Fibroblast of skin of left quadriceps (primary cell): ENCODE data around the gene ATP5F1D.

ENCODE experiments used
- DNase-seq, 2 experiments: peaks; one replicate each; pipeline ENCODE4 v3.0.0-alpha.2; 2013; ENCODE audit warnings: low read depth in 2 of 2

The ATP5F1D gene

DNA sequence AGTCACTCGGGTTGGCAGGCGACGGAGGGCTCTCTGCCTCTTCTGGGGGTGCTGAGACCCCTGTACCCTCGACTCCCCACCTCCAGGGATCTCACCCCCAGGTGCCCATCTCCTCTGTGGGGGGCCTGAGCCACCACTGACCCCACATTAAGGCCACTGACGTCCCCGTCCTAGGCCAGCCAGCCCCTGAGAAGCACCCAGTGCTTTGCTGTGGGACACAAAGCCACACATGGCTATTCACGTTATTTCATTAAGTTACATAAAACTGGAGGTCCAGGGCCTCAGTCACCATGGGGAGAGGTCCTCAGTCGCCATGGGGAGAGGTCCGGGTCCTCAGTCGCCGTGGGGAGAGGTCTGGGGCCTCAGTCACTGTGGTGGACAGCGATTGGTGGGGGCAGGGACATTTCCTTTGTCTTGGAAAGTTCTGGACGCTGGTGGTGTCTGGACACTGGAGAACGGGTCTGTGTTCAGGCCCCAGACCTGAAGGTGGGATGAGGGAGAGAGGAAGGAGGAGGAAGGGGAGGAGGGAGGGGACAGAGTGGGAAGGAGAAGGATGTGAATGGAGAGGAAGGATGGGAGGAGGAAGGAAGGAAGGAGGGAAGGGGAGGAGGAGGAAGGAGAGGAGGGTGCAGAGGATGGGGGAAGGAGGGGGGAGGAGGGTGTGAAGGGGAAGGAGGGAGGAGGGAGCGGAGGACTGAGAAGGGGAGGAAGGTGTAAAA lies 40.2 kb downstream of the ATP5F1D start:
- DNase-seq = no peak

DNA sequence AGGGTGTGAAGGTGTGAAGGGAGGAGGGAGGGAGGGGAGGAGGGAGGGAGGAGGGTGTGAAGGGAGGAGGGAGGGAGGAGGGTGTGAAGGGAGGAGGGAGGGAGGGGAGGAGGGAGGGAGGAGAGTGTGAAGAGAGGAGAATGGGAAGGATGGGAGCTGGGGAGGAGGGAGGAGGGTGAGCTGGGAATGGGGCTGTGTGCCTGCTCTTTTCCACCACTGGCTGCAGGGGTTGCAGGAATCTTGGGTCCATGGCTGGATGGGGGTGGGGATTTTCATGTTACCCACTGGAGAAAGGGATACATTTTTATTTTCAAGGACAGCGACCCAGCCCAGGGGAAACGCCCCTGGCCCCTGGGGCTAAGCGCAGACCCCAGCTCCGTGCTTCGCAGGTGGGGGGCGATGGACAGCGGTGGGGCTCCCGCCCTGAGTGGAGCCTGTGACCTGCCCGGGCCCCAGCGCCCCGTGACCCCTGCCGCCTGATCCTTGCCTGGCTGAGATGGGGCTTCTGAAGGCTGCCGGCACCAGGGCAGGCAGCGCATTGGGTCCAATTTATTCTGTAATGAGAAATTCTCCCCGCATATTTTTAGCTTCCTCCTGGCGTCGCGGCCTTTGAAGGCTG lies 41.1 kb downstream of the ATP5F1D start:
- DNase-seq = no peak

DNA sequence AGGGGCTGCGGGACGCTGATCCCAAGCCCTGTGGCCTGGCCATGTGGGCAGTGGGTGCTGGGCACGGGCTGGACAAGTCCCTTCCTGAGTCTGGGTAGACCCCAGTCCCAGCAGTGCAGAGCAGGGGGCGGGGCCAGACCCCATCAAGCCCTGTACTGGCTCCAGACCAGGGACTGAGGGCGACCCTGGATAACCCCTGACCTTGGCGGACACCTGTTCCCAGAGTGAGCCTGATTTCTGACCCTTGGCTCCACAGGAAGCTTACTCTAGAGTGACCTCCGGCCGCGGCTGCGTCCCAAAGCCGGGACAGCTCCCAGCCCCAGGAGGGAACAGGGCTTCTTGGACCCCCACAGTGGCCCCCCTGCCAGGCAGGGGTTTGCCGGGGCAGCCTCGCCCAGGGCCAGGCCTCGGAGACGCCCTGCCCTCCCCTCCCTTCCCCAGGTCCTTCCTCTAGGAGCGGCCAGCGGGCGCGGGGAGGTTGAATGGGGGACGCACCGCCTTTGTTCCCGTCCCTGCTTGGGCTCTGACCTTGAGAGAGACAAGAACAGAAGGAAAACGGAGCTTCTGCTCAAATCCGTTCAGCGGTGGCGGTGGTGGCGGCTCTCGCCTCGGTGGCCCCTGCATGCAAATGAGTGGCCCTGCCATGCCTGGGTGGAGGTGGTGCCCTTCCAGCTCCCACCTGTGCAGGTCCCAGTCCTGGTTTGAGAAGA lies 41.8 kb downstream of the ATP5F1D start:
- no peak for DNase-seq

DNA sequence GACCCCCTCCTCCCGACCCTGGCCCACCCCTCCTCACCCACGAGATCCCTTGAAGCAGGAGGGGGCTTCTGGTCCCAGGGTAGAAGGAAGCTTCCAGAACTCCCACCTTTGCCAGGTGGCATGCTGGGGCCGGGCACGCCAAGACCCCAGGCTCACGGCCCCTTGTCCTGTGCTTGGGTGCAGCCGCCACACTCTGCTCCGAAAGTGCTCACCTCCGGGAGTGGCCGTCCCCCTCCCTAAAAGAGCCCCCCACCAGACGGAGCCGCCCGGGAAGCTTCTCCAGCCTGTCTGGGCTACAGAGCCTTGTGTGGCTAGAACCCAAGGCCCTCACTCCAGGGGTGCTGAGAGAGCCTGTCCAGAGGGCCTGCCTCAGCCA lies 42.4 kb downstream of the ATP5F1D start:
- DNase-seq = no peak

DNA sequence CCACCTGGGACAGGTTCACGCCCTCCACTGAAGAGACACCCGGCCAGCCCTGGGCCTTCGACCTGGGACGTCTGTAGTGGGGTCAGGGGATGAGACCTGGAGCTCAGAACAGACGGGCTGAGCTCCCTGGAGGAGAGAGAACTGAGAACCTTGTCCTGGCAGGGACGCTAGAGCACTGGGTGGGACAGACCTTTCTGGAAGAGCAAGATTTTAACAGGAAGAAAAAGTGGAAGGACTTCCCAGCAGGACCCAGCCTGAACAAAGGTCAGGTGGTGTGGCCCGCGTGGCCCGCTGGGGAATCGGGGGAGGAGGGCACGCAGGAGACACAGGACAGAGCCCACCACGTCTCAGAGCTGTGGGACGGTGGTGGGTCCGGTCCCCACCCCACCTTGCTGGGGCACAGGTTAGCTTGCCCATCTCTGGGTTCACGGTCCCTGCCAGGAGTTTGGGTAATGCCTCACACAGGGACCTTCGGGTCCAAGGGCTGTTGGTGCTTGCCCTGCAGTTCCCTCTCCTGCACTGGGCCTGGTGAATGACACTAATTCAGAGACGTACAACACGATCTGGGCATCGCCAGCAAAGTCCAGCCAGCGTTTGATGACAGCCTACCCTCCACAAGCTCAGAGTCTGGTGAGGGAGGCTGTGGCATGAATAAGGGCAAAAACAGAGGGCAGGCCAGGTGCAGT lies 42.9 kb downstream of the ATP5F1D start:
- DNase-seq = no peak

DNA sequence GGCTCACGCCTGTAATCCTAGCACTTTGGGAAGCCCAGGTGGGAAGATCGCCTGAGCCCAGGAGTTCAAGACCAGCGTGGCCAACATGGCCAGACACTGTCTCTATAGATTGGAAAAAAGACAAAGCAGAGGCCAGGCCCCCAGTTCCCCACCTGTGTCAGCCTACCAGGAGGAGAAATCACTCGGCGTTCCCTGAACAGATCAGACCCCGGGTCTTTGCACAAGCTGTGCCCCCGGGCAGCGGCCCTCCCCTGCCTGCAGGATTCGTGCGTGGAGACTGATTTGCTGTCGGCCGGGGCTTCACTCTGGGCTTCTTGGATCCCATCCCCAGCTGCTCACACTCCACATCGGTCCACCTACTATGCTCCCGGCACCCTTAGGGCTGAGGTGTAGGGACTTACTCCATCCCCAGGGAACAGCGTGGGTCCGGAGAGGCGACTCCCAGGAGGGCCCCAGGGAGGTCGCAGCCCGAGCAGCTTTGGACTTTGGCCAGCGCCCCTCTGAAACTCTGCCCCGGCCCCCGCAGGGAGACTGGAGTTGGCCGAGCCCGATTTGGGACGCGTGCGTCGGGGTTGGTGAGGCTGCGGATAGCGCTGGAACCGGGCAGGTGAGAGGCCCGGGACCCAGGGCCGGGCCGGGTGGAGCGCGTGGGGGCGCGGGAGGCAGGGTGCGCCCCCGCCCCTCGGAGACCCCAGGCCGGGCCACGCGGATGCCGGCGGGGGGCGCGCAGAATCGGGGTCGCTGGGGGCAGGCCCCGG lies 43.6 kb downstream of the ATP5F1D start:
- no peak for DNase-seq

DNA sequence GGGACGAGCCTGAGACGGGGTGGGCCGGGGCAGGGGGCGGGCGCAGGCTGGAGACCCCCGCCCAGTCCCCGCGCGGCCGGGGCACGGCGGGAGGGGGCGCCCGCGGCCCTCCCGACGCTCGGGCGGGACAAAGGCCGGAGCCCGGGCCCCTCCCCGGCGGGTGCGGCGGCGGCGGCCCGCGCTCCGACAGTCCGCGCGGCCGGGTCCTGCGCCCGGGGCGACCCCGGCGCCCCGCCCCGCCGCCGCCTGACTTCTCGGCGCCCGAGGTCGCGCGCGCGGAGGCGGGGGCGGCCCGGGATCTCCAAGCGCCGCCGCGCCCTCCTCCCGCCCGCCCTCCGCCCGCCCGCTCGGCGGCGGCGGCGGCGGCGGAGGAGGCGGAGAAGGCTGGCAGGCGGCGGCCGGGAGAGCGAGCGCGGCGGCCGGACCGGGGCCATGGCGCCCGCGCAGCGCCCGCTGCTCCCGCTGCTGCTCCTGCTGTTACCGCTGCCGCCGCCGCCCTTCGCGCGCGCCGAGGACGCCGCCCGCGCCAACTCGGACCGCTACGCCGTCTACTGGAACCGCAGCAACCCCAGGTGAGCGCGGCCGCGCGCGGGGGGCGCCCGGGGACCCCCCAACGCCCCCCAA lies 44.3 kb downstream of the ATP5F1D start, which contains the start of gene EFNA2:
Gene EFNA2 (plus strand): TSS at position 137 of the 624 bp plus-strand sequence. CDS start 296 bp downstream, at position 433.
- no peak for DNase-seq

DNA sequence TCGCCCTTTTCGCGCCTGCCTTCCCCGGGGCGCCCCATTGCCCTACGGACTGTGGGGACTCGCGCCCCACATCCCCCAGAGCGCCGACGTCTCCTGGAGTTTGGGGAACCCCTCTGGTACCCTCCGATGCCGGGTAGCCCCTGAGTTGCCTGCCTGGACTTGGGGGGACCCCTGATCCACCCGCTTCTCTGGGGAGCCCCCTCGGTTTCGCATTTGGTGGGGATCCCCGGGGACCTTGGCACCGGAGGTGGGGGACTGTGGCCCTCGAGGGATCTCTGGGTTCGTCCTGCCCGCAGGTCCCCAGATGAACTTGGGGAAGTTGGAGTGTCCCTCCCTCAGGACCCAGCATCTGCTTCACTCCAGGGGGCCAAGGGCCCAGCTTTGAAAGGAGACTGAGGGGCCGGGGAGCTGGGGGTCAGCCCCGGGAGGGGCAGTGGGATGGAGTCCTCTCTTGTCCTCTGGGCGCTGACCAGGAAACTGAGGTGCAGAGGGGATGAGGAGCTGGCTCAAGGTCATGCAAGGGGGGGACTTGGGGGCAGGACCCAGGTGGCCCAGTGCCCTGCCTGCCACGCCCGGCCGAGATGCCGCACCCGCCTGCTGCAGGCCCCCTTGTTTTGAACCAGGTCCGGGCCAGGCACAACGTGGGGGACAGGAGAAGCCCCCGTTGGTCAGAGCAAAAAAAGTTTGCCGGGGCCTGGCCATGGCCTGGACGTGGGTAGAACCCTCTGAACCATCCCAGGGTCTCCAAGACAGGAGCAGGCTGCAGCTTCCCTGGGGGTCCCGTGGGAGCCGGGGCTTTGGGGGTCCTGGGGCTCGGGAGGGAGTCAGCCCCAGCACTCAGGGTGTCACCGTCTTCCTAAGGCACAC lies 45.2 kb downstream of the ATP5F1D start:
- no peak for DNase-seq

DNA sequence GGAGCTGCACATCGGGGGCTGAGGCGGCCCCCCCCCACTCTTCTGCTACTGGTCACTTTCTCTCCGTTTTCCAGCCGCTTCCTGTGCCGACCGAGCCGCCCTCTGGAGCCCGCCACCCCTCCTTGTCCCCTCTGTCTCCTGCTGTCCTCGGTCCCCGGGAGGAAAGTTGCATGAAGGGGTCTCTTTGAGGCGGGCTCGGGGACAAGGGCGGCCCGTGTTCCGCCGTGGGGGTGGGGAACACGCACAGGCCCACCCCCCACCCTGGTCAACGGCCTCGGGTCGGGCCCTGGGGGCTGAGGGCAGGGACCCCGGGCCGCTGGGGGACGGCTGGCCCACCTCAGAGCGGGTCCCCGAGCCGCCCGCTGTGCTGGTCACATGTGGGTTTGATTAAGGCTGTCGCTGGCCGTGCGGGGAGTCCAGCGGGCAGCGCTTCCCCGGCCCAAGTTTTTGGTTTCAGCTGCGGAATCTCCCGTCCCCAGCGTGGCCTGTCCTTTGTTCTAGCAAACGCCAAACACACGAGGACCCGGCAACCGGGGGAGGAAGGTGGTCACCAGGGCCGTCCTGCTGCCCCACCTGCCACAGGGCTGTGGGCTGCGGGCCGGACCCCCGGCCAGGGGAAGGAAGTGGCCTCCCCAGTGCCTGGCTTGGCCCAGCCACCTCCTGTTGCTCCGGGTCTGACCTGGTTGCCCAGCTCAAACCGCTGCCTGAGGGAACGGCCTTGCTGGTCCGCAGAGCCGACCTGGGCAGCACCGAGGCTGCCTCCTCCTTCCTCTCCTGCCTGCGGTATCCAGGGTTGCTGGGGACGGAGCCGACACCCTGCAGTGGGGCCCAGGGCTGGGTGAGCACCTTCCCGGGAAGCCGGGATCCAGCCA lies 46.0 kb downstream of the ATP5F1D start:
- DNase-seq = no peak

DNA sequence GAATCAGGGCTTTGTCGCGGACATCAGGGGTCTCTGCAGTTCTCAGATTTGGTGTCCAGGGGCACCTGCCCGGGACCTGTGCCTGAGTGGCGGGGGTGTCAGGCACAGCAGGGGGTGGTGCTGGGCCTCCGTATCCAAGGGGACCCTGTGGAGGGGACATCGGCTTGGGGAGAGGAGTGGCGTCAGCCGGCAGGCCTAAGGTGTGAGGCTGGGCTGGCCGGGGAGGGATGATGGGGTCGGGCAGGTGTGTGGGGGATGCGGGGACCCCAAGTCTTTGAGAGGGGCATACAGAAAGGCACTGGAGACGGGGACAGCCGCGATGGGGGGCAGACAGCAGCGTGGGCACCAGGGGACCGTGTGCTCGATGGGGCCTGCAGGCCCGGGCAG lies 46.7 kb downstream of the ATP5F1D start:
- DNase-seq = no peak

DNA sequence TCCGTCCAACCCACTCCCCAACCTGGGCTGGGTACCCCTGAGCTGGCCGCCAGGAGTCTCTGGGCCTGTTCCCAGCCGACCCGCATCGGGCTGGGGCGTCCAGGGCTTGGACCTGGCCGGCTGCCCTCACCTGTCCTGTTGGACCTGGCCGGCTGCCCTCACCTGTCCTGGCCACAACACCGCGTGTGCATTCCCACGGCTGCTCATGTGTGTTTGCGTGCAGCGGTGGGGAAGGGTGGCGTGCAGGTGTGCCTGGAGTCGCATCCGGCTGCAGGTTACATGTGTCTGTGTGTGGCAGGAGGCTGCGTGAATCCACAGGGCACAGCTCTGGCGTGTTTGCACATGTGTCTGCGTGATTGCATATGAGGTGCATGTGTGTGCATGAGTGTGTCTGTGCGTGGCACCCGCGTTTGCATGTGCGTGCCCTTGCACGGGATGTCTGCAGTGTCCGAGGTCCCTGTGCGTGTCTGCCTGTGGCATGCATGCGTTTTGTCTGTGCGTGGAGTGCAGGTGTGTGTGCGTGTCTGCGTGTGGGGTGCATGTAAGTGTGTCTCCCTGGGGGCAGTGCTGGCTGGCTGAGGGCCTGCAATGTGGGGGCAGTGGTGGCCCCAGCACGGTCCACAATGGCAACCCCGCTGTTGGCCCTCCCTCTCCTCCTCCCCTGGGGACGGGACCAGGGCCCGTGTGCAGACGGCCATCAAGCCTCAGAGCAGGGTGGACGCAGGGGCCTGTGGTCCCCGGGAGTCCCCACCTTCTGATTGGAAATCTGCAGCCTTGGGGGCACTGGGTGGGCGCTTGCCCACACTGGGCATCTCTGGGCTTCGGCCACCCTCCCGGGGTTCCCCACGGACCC lies 47.5 kb downstream of the ATP5F1D start:
- DNase-seq = no peak

DNA sequence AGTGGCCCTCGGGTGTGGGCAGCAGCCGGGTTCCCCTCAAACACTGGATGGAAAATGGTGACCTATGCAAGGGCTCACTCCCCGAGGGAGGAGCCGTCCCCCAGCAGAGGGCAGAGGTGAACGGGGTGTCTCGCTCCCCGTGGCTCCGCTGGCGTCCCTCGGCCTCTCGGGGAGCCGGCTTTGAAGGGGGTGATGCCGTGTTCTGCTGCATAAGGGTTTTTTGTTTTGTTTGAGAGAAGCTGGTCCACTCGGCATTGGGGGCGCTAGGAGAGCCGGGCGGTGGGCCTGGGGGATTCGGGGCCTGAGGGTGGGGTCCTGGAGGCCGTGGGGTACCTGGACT lies 48.1 kb downstream of the ATP5F1D start:
- DNase-seq = no peak

DNA sequence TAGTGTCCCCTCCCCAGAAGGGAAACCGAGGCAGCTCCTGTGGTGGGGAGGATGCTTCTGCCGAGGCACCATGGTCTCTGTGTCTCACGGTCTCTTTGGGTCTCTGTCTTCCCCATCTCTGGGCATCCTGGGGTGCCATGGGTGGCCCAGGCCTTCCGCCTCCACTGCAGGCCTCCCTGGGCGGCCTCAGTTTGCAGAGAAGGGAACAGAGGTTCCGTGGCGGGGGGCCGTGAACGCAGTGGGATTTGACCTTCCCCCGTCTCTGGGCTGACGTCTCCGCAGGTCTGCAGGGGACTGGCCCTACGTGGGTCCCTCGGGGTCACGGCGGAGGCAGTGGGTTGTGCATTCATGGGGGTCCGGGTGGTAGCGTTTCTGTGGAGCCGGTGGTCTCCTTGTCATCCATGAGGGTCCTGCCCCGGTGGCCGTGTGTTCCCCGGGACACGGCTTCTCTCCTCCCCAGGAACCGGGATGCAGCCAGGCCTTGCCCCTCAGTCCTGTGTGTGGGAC lies 48.7 kb downstream of the ATP5F1D start:
- DNase-seq = no peak

DNA sequence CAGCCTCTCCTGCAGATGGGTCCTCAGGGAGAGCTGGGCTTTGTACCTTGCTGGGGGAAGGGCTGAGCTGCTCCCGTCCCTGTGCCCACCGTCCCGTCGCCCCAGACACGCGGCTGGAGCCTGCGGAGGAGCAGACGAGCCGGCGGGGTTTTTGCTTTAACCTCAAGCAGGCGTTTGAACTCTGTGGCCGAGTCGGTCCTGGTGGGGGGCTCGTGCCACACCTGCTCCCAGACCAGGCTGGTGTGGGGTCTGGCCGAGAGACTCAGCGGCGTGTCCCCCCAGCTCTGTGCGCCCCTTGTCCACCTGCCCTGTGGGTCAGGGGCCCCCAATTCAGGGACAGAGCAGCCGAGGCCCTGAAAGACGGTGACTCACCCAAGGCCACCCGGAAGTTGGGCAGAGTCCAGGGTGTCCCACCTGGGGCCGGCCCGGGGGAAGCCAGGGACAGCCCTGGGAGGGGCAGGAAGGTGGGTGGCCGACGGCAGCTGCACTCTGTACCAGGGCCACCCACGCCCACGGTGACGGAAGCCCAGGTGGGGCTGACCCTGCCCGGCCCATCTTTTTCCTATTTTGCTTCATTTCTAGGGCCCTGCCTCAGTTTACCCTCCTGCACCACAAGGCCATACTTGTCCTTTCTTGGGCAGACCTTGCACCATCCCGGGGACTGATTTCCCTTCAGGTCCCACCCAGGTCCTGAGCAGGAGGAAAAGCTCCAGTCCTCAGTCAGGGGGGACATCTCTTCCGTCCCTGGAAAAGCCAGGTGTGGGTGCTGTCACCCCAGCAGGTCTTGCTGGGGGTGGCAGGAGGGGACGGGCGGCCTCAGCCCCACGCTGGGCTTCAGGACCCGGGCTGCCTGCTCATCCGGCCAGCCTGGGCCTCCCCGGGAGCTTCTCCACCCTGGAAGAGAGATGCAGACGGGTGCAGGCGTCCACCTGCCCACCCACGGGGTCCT lies 49.4 kb downstream of the ATP5F1D start:
- no peak for DNase-seq

DNA sequence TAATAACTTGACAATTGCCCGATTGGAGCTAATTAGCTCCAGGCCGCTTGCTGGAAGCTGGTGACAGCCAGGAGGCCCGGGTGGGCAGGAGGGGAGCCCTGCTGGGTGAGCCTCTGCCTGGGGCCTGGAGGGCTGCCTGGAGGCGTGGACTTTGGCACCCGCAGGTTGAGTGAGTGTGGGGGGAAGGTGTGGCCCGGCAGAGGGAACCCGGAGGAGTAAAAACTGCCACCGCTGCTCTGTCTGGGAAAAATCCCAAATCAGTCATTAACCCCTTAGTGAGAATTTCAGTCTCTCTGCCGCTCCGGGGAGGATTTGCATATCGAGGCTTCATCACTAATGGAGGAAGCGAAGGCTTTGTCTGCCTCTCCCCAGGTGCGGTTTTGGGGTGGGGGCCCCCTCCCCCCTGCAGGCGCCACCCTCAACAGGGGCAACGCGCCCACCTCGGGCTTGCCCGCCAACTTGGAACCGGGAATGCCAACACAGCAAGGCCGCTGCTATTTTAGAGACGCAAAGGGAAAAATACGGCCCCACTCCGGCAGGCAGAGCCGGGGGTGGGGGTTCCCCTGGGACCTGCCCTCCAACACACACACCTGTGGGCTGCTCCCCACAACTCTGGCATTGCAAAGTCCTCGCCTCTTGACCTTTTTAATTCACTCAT lies 50.3 kb downstream of the ATP5F1D start:
- DNase-seq = no peak

DNA sequence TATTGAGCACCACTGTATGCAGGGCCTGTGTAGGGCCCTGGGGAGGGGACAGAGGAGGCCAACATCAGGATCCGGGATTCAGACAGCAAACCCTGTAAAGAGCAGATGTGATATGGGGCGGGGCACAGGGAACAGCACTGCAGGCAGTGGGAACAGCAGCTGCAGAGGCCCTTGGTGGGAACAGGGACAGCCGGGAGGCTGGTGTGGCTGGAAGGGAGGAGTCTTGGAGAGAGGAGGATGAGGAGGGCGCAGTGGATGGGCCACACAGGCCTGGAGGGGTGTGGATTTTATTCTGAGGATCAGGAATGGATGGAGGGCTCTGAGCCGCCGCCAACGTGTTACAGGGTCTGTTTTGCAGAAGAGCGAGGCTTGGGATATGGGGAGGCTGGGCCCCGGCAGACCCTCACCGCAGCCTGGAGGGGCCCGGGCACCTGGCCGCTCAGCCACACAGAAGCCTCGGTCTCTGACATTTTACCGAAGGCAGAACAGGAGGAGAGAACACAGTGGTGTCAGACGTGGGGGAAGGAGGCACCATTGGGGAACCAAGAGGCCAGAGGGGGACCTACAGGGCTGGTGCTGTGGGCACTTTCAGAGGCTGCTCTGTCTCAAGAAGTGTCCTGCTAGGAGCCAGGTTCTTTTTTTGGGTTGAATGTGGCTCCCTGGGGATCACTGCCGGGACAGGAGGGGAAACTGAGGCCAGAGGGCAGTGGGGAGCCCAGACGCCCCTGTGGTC lies 51.0 kb downstream of the ATP5F1D start:
- DNase-seq = no peak
